Endothelial cell of umbilical vein (primary cell): ENCODE measurements around the gene MRAS. TPM values are rescaled to one million over a fixed set of nuclear protein-coding genes. Genes with fewer than 3 reads are reported as not detected.

Source experiments
- BruUV-seq: library from RNA; stranded (reverse); fragments of 400-500 nt; replicated peaks from 2 replicates; lab custom pipeline; 2021; lab: Mats Ljungman, UMichigan
- CTCF ChIA-PET: fragments of 300-600, 350-600 bp; sonication (Branson Sonifier 250); formaldehyde crosslinking; loops from one replicate; lab custom pipeline; 2021; ENCODE audit warnings: antibody characterized with exemption, inconsistent platforms; lab: Charles Lee
- POLR2A ChIA-PET: fragments of 300-600, 350-600 bp; sonication (Branson Sonifier 250); formaldehyde crosslinking; loops from one replicate; lab custom pipeline; 2021; ENCODE audit warnings: antibody characterized with exemption, inconsistent platforms; lab: Charles Lee
- DNase-seq: peaks from one replicate; pipeline ENCODE4 v3.0.0-alpha.2; 2011; ENCODE audit warnings: low read depth, low spot score
- FAIRE-seq: peaks from 2 replicates; lab custom pipeline; 2011; peaks lifted over from hg19 to GRCh38; lab: Jason Lieb, UNC
- H2AFZ ChIP-seq: 2 replicates; pipeline ENCODE4 v1.6.0; 2012; ENCODE audit warnings: low read depth, low read length, control low read depth, inconsistent platforms
- H3K27ac ChIP-seq: 2 replicates; pipeline ENCODE4 v1.5.1; 2011; ENCODE audit warnings: low read depth, mild to moderate bottlenecking, control low read depth, low read length, moderate library complexity; ENCODE audit not compliant: insufficient read depth
- H3K27me3 ChIP-seq, 2 experiments: 2 replicates each; pipeline versions ENCODE4 v1.6.0 to v1.6.1; 2011; ENCODE audit warnings: low read length in 2 of 2, mixed read lengths in 1 of 2; ENCODE audit not compliant: control insufficient read depth in 2 of 2, insufficient read depth in 2 of 2
- H3K36me3 ChIP-seq, 2 experiments: 2 replicates in 1 of 2; 3 replicates in 1 of 2; pipeline ENCODE4 v1.5.1; 2011; ENCODE audit warnings: low read length in 2 of 2, mild to moderate bottlenecking in 1 of 2, moderate library complexity in 1 of 2; ENCODE audit not compliant: control insufficient read depth in 2 of 2, insufficient read depth in 2 of 2; ENCODE audit errors: extremely low read depth in 1 of 2
- H3K4me1 ChIP-seq: 3 replicates; pipeline ENCODE4 v1.5.1; 2011; ENCODE audit warnings: mild to moderate bottlenecking, low read length; ENCODE audit not compliant: control insufficient read depth, insufficient read depth; ENCODE audit errors: extremely low read depth
- H3K4me2 ChIP-seq: 2 replicates; pipeline ENCODE4 v1.6.1; 2011; ENCODE audit warnings: low read length, control low read depth, mixed read lengths; ENCODE audit not compliant: insufficient read depth
- H3K4me3 ChIP-seq, 3 experiments: fragments of 200-600 bp in 1 of 3; sonication (generic), shearing (Covaris generic) in 1 of 3; replicated peaks in 1 of 3; 2 replicates each; pipeline ENCODE4 v1.5.1; 2011 to 2016; ENCODE audit warnings: control low read depth in 3 of 3, low read length in 3 of 3, mild to moderate bottlenecking in 2 of 3, inconsistent platforms in 1 of 3, low read depth in 1 of 3, moderate library complexity in 1 of 3; ENCODE audit not compliant: insufficient read depth in 1 of 3
- H3K79me2 ChIP-seq: 2 replicates; pipeline ENCODE4 v1.6.0; 2012; ENCODE audit warnings: low read length, inconsistent platforms; ENCODE audit not compliant: control insufficient read depth, insufficient read depth
- H3K9ac ChIP-seq: replicated peaks from 2 replicates; pipeline ENCODE3; 2011; ENCODE audit warnings: low read length, control low read depth; ENCODE audit not compliant: insufficient read depth; ENCODE audit errors: extremely low read depth
- H3K9me1 ChIP-seq: replicated peaks from 3 replicates; pipeline ENCODE4 v1.6.0; 2011; ENCODE audit warnings: mild to moderate bottlenecking, low read length; ENCODE audit not compliant: control insufficient read depth, insufficient read depth; ENCODE audit errors: extremely low read depth
- H3K9me3 ChIP-seq: replicated peaks from 2 replicates; pipeline ENCODE4 v1.5.1; 2012; ENCODE audit warnings: low read length, inconsistent platforms; ENCODE audit not compliant: control insufficient read depth, insufficient read depth
- H4K20me1 ChIP-seq: replicated peaks from 2 replicates; pipeline ENCODE3; 2011; ENCODE audit warnings: mild to moderate bottlenecking, low read length; ENCODE audit not compliant: control insufficient read depth, insufficient read depth; ENCODE audit errors: extremely low read depth
- CTCF ChIP-seq, 2 donors: IDR thresholded peaks; 1 replicate in 1 of 2; 2 replicates in 1 of 2; pipeline ENCODE4 v1.5.1; 2011; ENCODE audit warnings: low read length in 2 of 2, mild to moderate bottlenecking in 2 of 2, moderate library complexity in 2 of 2, control low read depth in 1 of 2, inconsistent platforms in 1 of 2, low read depth in 1 of 2; ENCODE audit not compliant: insufficient read depth in 1 of 2; ENCODE audit errors: extremely low read depth in 1 of 2
- EZH2 ChIP-seq: IDR thresholded peaks from 2 replicates; pipeline ENCODE4 v1.6.1; 2012; ENCODE audit warnings: borderline replicate concordance, low read depth, mild to moderate bottlenecking, moderate library complexity, low read length, inconsistent platforms; ENCODE audit not compliant: severe bottlenecking
- FOS ChIP-seq: IDR thresholded peaks from 2 replicates; pipeline ENCODE4 v1.6.1; 2011; ENCODE audit warnings: mild to moderate bottlenecking, low read length, moderate library complexity, borderline replicate concordance; ENCODE audit not compliant: insufficient read depth
- GATA2 ChIP-seq: IDR thresholded peaks from 2 replicates; pipeline ENCODE4 v1.7.0; 2011; ENCODE audit warnings: low read depth, mild to moderate bottlenecking, moderate library complexity, mixed read lengths, low read length; ENCODE audit not compliant: insufficient read length, insufficient read depth
- JUN ChIP-seq: IDR thresholded peaks from 2 replicates; pipeline ENCODE4 v1.6.1; 2011; ENCODE audit warnings: borderline replicate concordance, low read depth; ENCODE audit not compliant: insufficient read length, insufficient read depth
- MAX ChIP-seq: IDR thresholded peaks from 2 replicates; pipeline ENCODE4 v1.6.1; 2011; ENCODE audit not compliant: insufficient read depth, insufficient read length
- MYC ChIP-seq: IDR thresholded peaks from one replicate; pipeline ENCODE4 v1.6.1; 2011; ENCODE audit warnings: mild to moderate bottlenecking, low read depth, low read length
- POLR2A ChIP-seq: IDR thresholded peaks from 2 replicates; pipeline ENCODE4 v1.6.1; 2012; ENCODE audit warnings: low read depth, mild to moderate bottlenecking, control low read depth, low read length
- POLR2AphosphoS5 ChIP-seq: IDR thresholded peaks from 2 replicates; pipeline ENCODE4 v1.6.1; 2012; ENCODE audit warnings: low read depth, mild to moderate bottlenecking, control low read depth, low read length, moderate library complexity; ENCODE audit not compliant: insufficient read depth
- dilution Hi-C: fragments of 300-500 bp; cut with MboI; formaldehyde crosslinking; loops from one replicate; pipeline ENCODE4 v1.15.0; 2019; ENCODE audit warnings: low sequenced_read_pairs; ENCODE audit not compliant: extremely low pct_ligation_motif_present
- intact Hi-C: fragments of 100-400 bp; cut with micrococcal nuclease; formaldehyde crosslinking; loops from one replicate; pipeline ENCODE4 v1.10.0; 2022
- polyA plus RNA-seq, 4 experiments: library from polyadenylated mRNA; depleted of rRNA in 3 of 4; stranded (reverse) in 3 of 4; unstranded in 1 of 4; fragments of >200 nt; gene quantifications; 2 replicates each; pipeline versions ENCODE4 v1.2.1 to v1.2.3, GENCODE V29; 2011 to 2012; ENCODE audit warnings: missing spikeins in 1 of 4
- total RNA-seq: library from RNA; stranded (reverse); gene quantifications from 2 replicates; pipeline ENCODE4 v1.2.3, GENCODE V29; 2021

MRAS gene
- total and polyA plus RNA-seq, 2 donors (not counting 3 experiments of a cell fraction or from before 2014, with no cell fraction given): 14.6 to 16.5 TPM

- CTCF ChIA-PET: interaction anchor here (1.4 kb wide), 1 partner anchor 513 kb away, joined by 3 read pairs; no protein-coding TSS in a partner anchor
- Histone ChIP-seq H3K4me1 (no peaks in the 10 kb centered on the region), H3K9me1 (no peaks in the 10 kb centered on the region), H3K9me3 (no peaks in the 10 kb centered on the region), H3K9ac (no peak overlapping the region), H2AFZ (no peak overlapping the region), H3K36me3 (no peaks in the 10 kb centered on the region), H3K4me3 (no peak overlapping the region), H3K27me3 (peaks cover 0 to 5% of the 10 kb centered on the region in 2 experiments), H3K79me2 (no peaks in the 10 kb centered on the region), H3K4me2 (no peak overlapping the region), H4K20me1 (no peaks in the 10 kb centered on the region), H3K27ac (no peak overlapping the region)
- TF ChIP-seq EZH2: no peak
- no peak for TF ChIP-seq CTCF (IDR thresholded peaks at IDR 0.05; ENCODE audit: extremely low read depth in 1 of 2, insufficient read depth in 1 of 2, low read depth in 1 of 2, low read length in 2 of 2)
- TF ChIP-seq GATA2: no peak
- TF ChIP-seq JUN: no peak
- TF ChIP-seq POLR2A: no peak
- TF ChIP-seq MYC: no peak
- no peak for TF ChIP-seq FOS
- TF ChIP-seq POLR2AphosphoS5: no peak
- TF ChIP-seq MAX: no peak
- intact Hi-C loops (no loop called here), dilution Hi-C loops (no loop called here)
- DNase-seq (no peak), FAIRE-seq (no peak)
- no TSS peak for BruUV-seq
- POLR2A ChIA-PET: no interaction called here
Observed at GRCh38 chr3:138423316-138423715, 74.9 kb downstream of the MRAS start.
